Measurements from ENCODE around the gene RALGAPA2. TPM values are rescaled to one million over a fixed set of nuclear protein-coding genes. Genes with fewer than 3 reads are reported as not detected.

RALGAPA2 gene
- total and polyA plus RNA-seq, 2 donors (not counting 3 experiments of a cell fraction or from before 2014, with no cell fraction given), result 10.0 to 46.8 TPM

DNA sequence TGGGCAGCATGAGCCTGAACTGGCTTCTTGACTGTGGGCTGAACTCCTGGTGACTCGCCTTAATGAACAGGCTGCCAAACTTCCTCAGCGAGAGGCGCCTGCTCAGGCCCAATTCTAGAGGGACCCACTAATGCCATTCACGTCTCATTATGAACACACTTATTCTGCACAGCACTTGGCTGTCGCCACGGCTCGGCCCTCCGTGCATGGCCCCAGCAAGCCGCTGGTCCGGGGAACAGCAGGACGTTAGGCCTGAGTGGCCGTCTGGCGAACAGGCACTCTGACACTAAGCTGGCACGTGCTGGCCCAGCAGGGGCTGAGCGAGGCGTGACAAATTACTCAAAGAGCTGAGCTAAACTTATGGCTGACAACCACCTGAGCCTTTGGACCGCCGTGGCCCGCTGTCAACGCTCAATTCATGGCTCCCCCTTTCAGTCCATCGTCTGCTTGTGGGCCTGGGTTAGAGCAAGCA, 298.6 kb downstream of the RALGAPA2 start:
- H3K4me3 ChIP-seq (replicated peaks in 1 of 3; ENCODE audit: insufficient read depth in 1 of 3, low read depth in 1 of 3, low read length in 3 of 3), result no peak overlapping the region
- H3K9me3 ChIP-seq (replicated peaks; ENCODE audit: control insufficient read depth, insufficient read depth, low read length), result no peaks in the 10 kb centered on the region
- H3K9ac ChIP-seq (replicated peaks; ENCODE audit: extremely low read depth, insufficient read depth, low read length), result no peak overlapping the region
- H2AFZ ChIP-seq (ENCODE audit: low read depth, low read length), result no peak overlapping the region
- H3K27me3 ChIP-seq (ENCODE audit: control insufficient read depth in 2 of 2, insufficient read depth in 2 of 2, low read length in 2 of 2), result no peaks in the 10 kb centered on the region
- ChIA-PET POLR2A (no interaction called here), CTCF (no interaction called here)
- intact Hi-C loops (cut with micrococcal nuclease) (loop anchor here (10.0 kb wide), 1 partner anchor 49 kb away; the partner anchor contains the start of gene INSM1), dilution Hi-C loops (cut with MboI; ENCODE audit: extremely low pct_ligation_motif_present, low sequenced_read_pairs) (no loop called here)
- BruUV-seq (replicated peaks), result no TSS peak
- DNase-seq (ENCODE audit: low read depth, low spot score) (no peak), FAIRE-seq (no peak)
- H3K4me1 ChIP-seq (ENCODE audit: control insufficient read depth, extremely low read depth, insufficient read depth, low read length), result peaks cover 6% of the 10 kb centered on the region
- no peak overlapping the region for H3K27ac ChIP-seq (ENCODE audit: insufficient read depth, low read depth, low read length)
- H3K79me2 ChIP-seq (ENCODE audit: control insufficient read depth, insufficient read depth, low read length), result no peaks in the 10 kb centered on the region
- H3K36me3 ChIP-seq (ENCODE audit: control insufficient read depth in 2 of 2, extremely low read depth in 1 of 2, insufficient read depth in 2 of 2, low read length in 2 of 2), result peaks cover 0 to 4% of the 10 kb centered on the region in 2 experiments
- TF ChIP-seq EZH2 (IDR thresholded peaks at IDR 0.05; ENCODE audit: borderline replicate concordance, low read depth, low read length, severe bottlenecking), result no peak
- TF ChIP-seq, protein P1, sequence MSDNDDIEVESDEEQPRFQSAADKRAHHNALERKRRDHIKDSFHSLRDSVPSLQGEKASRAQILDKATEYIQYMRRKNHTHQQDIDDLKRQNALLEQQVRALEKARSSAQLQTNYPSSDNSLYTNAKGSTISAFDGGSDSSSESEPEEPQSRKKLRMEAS (IDR thresholded peaks at IDR 0.05; ENCODE audit: insufficient read depth, insufficient read length), result no peak
- TF ChIP-seq JUN (IDR thresholded peaks at IDR 0.05; ENCODE audit: borderline replicate concordance, insufficient read depth, insufficient read length, low read depth), result no peak
- TF ChIP-seq POLR2A (IDR thresholded peaks at IDR 0.05; ENCODE audit: low read depth, low read length), result no peak
- TF ChIP-seq, protein P2, sequence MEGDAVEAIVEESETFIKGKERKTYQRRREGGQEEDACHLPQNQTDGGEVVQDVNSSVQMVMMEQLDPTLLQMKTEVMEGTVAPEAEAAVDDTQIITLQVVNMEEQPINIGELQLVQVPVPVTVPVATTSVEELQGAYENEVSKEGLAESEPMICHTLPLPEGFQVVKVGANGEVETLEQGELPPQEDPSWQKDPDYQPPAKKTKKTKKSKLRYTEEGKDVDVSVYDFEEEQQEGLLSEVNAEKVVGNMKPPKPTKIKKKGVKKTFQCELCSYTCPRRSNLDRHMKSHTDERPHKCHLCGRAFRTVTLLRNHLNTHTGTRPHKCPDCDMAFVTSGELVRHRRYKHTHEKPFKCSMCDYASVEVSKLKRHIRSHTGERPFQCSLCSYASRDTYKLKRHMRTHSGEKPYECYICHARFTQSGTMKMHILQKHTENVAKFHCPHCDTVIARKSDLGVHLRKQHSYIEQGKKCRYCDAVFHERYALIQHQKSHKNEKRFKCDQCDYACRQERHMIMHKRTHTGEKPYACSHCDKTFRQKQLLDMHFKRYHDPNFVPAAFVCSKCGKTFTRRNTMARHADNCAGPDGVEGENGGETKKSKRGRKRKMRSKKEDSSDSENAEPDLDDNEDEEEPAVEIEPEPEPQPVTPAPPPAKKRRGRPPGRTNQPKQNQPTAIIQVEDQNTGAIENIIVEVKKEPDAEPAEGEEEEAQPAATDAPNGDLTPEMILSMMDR (IDR thresholded peaks at IDR 0.05; ENCODE audit: extremely low read depth in 1 of 2, insufficient read depth in 1 of 2, low read depth in 1 of 2, low read length in 2 of 2), result no peak
- TF ChIP-seq FOS (IDR thresholded peaks at IDR 0.05; ENCODE audit: borderline replicate concordance, insufficient read depth, low read length), result no peak
- no peak for TF ChIP-seq MYC (IDR thresholded peaks at IDR 0.05; ENCODE audit: low read depth, low read length)
- TF ChIP-seq GATA2 (IDR thresholded peaks at IDR 0.05; ENCODE audit: insufficient read depth, insufficient read length, low read depth, low read length), result no peak
- no peak for TF ChIP-seq POLR2AphosphoS5 (IDR thresholded peaks at IDR 0.05; ENCODE audit: insufficient read depth, low read depth, low read length)
- H3K9me1 ChIP-seq (replicated peaks; ENCODE audit: control insufficient read depth, extremely low read depth, insufficient read depth, low read length), result no peaks in the 10 kb centered on the region
- H3K4me2 ChIP-seq (ENCODE audit: insufficient read depth, low read length), result no peak overlapping the region
- H4K20me1 ChIP-seq (replicated peaks; ENCODE audit: control insufficient read depth, extremely low read depth, insufficient read depth, low read length), result no peaks in the 10 kb centered on the region

Data from endothelial cell of umbilical vein (primary cell).